Inferior parietal cortex (tissue), 1 donor: Measurements from ENCODE around the gene GALNT5.
"Not testable (repeated sequence)": the region's sequence is repeated elsewhere in the genome, so short reads cannot be mapped to it uniquely, and the experiment has no call there.

ENCODE experiments used
- DNase-seq: peaks from one replicate; pipeline ENCODE4 v3.0.0-alpha.2; 2016; ENCODE audit errors: extremely low spot score

Gene GALNT5

GRCh38 chr2:157257312-157258252 lies at the start of gene GALNT5:
Gene GALNT5 (plus strand): TSS chr2:157257705. CDS start chr2:157258083, 378 bp downstream.
- no peak for DNase-seq

GRCh38 chr2:157216286-157216965 lies 41.1 kb upstream of the GALNT5 start:
- DNase-seq: no peak

DNA sequence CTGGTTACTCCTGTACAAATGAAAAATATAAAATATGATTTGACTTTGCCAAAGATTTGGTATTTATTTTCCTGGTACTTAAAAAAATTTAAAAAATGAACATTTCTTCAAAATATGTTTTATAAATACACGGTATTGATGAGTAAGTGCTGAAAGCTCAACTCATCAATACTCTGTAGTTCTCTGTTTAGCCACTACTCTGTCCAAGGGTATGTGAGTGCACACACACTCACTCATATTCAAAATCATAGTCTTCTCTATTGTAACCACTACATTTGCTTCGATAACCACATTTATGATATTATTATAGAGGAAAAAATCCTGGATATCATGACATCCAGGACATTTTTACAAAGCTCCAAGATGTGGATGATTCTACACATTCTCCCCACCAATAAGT lies 40.1 kb upstream of the GALNT5 start:
- no peak for DNase-seq

GRCh38 chr2:157218911-157219310 lies 38.6 kb upstream of the GALNT5 start:
- no peak for DNase-seq

DNA sequence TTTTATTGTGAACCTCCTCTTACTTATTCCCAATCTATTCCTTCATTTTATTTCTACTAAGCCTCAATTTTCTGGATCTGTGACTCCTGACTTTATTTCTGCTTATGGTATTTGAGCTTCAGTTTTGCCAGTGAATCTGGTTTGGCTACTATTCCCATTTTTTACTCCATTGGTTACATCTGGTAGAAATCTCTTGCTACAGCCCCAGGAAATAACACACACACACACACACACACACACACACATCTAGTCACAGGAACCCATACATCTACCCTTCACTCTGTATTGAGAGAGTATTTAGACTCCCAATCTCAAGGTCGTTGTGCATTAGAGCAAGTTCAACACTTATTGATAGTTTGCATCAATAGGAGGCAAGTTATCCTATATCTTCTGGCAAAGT lies 37.0 kb upstream of the GALNT5 start:
- no peak for DNase-seq

DNA sequence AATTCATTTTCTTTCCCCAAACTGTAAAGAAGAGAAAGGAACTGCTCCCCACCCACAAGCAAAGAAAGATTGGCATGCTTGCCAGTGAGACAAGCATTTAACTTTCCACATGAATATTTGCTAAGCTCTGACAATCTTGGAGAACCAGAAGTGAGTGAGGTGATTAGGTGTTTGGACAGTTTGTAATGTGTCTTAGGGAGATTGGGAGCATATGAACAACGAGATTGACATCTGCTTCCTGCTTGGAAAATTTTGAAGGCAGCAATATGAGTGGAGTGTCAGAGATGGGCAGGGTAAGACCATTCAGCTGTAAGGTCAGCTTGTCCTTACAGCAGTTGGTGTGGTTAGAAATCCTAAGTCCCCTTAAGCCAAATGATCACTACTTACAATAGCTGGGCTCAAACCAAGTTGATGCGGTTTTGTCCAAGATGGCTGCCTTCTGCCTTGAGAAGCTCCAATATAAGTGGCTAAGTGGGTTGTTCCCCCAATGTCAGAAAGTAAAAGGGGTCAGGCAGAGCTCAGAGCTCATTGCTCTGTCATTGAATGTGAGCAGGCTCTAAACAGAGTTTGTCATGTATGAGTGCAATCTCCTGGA lies 36.0 kb upstream of the GALNT5 start:
- peak; percentile 9 for DNase-seq

DNA sequence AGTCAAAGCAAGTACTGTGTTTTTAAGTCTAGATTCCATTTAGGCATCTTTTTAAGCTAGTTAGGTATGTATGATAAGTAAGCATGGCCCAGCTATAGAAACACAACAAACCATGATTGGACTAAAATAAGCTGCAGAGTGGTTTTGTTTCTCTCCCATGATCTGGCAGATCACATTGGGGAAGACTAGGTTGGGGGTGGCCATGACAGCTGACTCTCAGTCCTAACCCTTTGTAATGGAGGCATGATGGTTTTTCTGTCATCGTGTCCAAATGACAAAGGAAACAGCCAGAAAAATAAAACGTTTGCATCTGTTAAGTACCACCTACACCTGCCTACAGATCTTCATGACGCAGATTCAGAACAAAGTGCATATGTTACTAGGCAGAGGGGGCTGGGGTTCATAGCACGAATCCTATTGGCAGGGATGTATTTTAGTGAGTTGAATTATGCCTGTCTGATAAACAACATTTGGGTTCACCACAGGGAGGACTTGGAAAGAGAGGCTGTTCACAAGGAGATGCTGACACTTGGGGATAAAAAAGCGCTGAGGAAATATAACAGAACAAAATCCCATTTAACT lies 33.8 kb upstream of the GALNT5 start:
- DNase-seq: no peak

DNA sequence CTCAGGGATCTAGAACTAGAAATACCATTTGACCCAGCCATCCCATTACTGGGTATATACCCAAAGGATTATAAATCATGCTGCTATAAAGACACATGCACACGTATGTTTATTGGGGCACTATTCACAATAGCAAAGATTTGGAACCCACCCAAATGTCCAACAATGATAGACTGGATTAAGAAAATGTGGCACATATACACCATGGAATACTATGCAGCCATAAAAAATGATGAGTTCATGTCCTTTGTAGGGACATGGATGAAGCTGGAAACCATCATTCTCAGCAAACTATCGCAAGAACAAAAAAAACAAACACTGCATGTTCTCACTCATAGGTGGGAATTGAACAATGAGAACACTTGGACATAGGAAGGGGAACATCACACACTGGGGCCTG lies 33.1 kb upstream of the GALNT5 start:
- DNase-seq: not testable (repeated sequence)

- DNase-seq: no peak
These were observed 29.9 kb upstream of the GALNT5 start for GRCh38 chr2:157227592-157227991.

- DNase-seq: no peak
These were observed 28.6 kb upstream of the GALNT5 start for GRCh38 chr2:157228946-157229345.

DNA sequence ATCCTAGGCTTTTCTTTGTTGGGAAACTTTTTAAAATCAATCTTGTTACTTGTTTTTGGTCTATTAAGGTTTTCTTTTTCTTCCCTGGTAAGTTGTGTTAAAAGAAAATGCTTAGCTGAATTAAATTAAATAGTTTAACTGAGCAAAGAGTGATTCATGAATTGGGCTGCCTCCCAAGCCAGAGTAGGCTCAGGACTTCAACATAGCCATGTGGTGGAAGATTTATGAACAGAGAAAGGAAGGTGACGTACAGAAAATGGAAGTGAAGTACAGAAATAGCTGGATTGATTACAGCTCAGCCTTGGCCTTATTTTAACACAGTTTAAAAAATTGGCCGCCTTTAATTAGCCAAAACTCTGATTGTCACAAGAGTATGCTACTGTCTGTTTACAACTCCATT lies 27.9 kb upstream of the GALNT5 start:
- DNase-seq: peak; percentile 17

- no peak for DNase-seq
These were observed 26.0 kb upstream of the GALNT5 start for GRCh38 chr2:157231476-157231875.

- DNase-seq: no peak
These were observed 24.0 kb upstream of the GALNT5 start for GRCh38 chr2:157233506-157233905.

DNA sequence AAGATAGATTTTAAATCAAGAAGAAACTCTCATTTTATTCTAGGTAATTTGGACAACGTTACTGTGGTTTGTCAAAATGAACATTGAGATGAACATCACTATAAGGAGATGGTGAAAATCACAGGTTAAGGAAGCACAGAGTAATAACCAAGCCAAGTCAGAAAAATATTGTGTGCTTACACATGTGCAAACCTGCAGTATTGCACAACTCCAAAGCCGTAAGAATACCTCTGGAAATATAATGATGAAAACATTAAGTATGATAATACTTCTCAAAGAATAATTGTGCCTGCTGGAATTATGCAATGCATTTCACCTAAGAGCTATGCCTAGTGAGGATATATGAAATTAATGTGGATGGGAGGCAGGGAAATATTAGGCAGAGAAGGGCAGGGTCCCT lies 21.1 kb upstream of the GALNT5 start:
- DNase-seq: no peak

GRCh38 chr2:157238296-157238695 lies 19.2 kb upstream of the GALNT5 start:
- DNase-seq: no peak

GRCh38 chr2:157244691-157245090 lies 12.8 kb upstream of the GALNT5 start:
- no peak for DNase-seq

- no peak for DNase-seq
These were observed 12.2 kb upstream of the GALNT5 start for GRCh38 chr2:157245144-157245840.

GRCh38 chr2:157245846-157246764 lies 11.4 kb upstream of the GALNT5 start:
- DNase-seq: no peak

- DNase-seq: no peak
These were observed 10.6 kb upstream of the GALNT5 start for GRCh38 chr2:157246765-157247407.

- no peak for DNase-seq
These were observed 6.7 kb upstream of the GALNT5 start for GRCh38 chr2:157250836-157251235.
